Dermis microvascular lymphatic vessel endothelial cell (primary cell): Measurements from ENCODE around the gene DNAH17. TPM values are rescaled to one million over a fixed set of nuclear protein-coding genes. Genes with fewer than 3 reads are reported as not detected.

ENCODE experiments used
- DNase-seq, 2 donors: peaks; one replicate each; pipeline versions ENCODE4 v3.0.0 to v3.0.0-alpha.2; 2010; ENCODE audit warnings: low read depth in 2 of 2
- total RNA-seq: library from RNA; depleted of rRNA; stranded (reverse); fragments of >200 nt; gene quantifications from 2 replicates; pipeline ENCODE4 v1.2.1, GENCODE V29; 2014

DNAH17 gene
- total RNA-seq, 1 donor from 2014 or later, result under 0.01 TPM

DNA sequence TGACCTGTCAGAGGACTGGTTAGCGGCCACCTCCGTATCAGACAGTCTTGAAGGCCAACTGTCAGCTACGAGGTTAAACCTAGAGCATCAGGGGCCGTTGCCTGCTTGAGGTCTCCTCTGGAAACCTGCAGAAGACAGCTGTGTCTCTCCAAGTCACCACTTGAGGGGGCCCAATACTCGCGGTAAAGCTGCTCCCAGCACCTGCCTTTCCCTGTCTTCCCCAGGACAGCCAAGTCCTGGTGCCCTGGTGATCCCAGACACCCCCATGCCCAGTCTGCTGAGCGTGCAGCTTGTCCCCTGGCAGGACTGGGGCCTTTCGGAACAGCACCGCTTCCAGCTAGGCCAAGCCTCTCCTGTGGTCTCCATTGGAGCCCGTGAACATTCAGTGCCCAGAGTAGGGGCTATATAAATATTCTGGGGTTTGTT lies 80.1 kb downstream of the DNAH17 start:
- peak; percentile 70 to 82 for DNase-seq

DNA sequence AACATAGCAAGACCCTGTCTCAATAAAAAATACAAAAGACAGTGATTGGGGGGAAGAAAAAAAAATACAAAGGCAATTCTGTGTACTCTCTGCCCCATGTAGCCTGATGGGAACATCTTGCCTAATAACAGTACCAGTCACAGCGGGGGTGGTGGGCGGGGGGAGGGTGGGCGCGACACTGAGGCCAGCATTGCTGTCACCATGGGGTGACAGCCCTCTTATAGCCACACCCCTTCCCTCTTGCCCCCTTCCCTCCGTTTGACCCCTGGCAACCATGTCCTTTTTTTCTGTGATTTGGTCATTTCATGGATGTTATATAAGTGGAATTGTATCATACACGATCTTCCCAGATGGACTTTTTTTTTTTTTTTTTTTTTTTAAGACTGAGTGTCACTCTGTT lies 80.9 kb downstream of the DNAH17 start:
- no peak for DNase-seq

DNA sequence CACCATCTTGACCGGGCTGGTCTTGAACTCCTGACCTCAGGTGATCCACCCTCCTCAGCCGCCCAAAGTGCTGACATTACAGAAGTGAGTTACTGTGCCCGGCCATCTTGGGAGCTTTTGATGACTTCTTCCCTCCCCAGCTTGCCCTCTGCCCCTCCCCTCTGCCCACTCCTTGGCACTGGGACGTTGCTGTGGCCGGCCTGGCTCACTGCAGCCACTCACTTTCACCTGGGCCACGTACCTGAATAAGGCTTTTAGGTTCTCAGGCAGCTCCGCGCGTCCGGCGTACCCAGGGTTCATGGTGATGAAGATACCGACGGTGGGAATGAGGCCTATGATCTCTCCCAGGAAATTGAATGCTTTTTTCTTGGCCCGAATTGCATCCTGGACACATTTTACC lies 81.6 kb downstream of the DNAH17 start:
- DNase-seq, result no peak

DNA sequence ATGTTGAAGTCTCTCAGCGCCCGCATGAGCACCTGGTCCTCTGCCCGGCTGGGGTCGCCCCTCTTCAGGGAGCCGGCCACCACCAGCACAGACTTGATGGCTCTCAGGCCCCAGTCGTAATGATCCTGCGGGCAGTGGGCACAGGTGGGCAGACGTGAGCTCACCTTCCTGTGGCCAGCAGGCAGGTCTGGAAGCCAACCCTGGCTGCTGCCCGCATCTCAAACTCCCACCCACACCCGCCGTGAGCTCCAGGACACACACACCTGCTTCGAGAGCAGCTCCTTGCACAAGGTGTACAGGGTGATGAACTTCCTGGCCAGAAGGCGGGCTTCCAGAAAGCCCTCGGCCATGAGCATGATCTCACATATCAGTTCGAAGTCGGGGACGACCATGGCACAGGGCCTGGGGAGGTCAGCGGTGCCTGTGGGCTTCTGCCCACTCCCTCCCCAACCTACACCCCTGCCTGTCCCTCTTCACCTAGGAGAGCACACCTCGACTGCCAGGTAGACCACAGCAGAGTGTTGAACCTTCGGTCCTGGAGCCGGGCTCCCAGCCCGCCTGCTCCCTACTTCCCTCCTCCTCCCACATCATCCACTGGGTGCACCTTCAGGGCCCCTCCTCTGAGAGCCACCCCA lies 82.4 kb downstream of the DNAH17 start:
- no peak for DNase-seq

DNA sequence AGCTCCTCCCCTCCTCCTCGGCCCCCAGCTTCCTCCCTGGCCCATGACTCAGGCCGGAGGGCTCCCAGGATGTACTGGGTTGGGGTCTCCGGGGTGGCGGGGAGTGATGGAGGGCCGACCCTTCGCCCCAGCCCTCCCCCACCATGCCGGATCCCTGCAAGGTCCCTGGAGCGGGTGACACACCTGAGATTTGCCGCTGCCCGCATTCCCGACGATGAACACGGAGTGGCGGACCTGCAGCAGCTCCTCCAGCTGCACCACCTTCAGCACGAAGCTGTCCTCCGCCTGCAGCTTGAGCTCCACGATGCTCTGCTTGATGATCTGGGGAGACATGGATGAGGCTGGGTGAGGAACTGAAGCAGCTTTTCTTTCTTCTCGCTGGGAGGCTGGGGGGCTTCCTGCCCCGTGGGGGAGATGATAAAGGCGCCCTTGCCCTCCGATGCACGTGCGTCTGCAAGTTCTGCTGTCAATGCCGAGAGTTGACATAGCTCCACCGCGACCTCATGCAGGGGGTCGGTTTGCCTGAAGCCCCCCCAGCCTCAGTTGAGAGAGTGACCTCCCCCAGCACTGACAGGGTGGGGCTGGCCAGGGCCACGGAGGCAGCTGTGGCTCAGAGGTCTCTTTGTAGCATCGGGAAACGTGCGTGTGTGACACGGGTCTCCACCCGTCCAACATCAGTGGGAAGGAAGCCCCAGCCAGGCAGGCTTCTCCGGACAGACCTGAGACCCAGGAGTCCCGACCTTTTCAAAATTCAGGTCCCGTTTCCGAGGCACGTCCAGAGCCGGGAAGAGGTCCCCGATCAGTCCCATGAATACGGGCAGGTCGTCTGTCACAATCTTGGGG lies 83.1 kb downstream of the DNAH17 start:
- no peak for DNase-seq

DNA sequence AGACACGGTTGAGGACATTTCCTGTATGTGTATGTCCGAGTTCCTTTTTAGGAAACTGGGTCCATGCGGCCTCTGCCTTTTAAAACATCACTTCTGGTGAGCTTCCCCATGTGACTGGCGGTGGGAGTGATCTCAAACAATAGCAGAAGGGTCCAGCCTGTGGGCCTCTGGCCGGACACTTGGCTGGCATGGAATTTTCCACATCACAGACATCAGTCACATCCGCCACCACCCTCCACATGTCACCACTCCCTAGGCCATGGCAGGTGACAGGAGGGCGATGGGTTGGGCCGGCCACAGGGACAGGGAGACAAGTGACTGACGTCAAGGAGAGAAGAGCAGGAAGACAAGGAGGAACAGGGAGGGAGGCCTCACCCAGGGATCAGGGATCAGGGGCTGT lies 83.7 kb downstream of the DNAH17 start:
- DNase-seq, result peak; percentile 29 to 72

DNA sequence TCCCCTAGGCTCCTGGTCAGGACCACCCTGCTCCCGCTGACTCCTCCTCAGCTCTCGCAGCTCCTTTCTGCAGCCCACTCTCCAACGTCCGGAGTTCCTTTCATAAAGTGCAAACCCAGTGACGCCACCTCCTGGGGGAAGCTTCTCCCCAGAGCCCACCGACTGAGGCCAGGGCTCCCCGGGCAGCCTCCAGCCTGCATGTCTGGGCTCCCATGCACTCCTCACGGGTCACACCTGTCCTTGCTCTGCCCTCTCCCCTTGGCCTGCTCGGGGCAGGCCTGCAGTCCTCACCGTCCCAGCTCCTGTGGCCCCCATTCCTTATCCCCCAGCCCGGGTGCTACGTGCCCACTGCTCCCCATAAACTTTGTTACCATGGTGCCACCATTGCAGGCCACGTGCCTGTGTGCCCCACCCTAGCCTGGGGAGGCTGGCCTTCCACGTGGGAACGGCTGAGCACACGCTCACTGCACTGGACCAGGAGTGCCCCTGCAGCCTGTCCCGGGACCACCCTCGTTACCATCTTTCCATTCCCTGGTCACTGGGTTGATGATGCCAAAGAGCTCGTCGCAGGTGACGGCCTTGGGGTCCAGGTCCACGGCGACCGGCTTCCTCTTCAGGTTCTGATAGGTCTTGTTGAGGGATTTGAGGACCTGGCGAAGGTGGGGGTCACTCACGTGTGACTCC lies 84.9 kb downstream of the DNAH17 start:
- no peak for DNase-seq

DNA sequence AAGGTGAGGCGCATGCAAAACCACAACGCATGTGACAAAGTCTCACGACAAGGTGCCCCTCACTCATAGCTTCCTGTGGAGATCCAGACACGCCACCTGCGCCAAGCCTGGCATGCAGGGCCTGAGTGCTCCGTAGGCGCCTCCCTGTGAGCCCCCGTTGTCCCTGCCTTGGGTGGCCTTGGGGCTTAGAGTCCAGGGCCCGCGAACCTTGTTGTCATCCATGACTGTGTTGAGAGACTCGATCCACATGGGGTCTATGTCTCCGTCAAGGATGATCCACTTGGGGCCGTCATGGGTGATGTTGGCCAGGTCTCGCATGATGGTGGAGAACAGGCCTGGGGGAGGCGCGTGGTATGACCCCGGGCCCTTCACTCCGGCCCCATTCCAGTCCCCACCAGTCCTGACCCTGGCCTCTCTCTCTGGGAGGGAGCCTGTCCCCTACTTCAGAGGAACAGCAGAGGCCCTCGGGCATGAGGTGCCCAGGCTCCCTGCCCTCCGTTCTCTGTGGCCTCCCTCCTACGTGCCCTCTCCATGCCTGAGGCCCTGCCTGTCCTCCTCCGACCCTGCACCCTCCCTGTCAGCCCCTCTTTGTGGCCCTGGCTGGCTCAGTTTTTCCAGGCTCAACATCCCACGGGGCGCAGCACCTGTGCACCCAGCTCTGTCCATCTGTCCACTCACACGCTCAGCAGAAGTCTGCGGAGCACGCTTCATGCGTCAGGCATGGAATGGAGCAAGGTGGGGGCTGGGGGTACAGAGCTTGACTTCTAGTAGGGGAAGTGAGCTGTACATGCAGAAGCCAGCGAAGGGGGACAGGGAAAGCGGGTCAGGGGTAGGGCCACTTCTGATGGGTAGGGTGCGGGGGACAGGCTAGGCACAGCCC lies 85.7 kb downstream of the DNAH17 start:
- DNase-seq, result no peak

DNA sequence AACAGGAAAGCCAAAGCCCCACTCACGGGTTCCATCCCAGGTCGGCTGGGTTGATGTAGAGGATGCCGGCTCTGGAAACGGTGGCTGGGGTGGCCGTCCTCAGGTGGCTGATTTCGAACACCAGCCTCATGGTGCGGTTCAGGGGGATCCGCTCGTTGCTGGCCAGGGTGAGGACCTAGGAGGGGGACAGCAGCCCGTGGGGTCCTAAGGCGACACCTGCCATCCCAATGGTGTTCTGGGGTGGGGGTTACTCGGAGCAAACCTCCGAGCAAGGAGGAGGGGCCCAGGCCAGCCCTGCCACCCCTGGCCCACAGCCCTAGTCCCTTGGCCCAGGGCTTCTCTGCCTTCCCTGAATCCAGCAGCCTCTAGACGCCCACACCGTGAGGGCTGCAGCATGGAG lies 86.5 kb downstream of the DNAH17 start:
- no peak for DNase-seq

DNA sequence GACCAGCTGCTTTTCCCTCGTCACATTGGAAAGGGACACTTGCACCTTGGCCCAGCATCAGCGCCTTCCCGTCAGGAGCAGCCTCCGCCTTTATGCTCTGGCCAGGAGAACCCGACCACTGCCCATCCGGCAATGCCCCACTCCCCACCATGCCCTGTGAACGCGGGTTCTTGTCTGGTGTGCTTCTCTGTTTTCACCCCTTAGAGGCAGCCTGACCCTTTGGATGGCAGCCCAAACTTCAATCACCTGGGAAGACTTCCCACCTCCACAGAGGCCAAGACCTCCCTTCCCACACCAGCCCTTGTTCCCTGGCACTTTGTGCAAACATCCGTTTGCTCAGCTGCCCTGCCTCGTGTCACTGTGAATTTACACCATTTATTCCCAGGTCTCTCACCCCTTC lies 87.0 kb downstream of the DNAH17 start:
- no peak for DNase-seq

DNA sequence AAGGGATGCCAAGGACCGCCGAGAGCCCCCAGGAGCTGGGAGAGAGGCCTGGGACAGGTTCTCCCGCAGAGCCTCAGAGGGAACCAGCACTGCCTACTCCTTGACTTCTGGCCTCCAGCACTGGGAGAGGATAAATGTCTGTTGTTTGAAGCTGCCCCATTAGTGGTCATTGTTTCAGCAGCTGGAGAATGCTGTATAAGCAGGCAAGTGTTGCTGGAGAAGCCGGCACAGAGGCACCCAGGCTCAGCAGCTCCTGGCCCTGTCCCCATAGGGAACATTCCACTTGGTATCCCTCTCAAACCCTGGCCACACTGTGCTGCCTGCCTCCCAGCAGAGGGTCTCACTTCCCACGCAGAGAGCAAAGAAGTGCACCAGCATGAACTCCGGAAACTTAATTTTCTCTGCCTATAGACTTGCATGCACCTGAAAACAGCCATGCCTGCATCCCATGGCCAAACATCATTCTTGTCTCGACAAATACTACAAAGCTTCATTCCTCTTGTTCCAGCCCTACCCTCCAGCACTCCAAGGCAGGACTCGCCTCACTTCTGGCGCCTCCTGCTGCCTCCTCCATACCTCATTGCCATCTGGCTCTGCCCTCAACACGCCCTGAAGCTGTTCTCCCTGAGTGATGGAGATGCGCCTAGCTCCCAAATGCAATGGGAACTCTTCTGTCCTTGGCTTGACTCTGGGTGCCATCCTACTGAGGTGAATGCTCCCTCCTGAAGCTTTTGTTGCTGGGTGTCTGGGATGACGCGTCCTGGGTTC lies 88.1 kb downstream of the DNAH17 start:
- no peak for DNase-seq

DNA sequence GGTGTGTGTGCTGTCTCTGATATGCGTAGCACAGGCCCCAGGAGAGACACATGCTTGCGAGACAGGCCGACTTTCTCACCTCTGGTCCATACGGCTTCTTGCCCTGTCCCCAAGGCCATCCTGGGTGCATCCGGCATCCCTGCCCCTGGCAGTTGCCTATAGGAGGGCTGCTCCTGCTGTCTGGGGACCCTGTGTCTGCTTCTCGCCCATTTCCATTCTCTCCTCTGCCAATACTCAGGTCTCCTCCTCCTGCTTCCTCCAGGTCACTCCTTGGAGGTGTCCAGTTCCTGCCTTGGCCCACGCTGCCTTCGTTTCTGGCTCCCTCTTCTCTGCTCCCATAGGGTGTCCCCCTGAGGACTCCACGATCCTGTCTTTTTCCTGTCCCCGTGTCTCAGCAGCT lies 89.0 kb downstream of the DNAH17 start:
- DNase-seq, result no peak

DNA sequence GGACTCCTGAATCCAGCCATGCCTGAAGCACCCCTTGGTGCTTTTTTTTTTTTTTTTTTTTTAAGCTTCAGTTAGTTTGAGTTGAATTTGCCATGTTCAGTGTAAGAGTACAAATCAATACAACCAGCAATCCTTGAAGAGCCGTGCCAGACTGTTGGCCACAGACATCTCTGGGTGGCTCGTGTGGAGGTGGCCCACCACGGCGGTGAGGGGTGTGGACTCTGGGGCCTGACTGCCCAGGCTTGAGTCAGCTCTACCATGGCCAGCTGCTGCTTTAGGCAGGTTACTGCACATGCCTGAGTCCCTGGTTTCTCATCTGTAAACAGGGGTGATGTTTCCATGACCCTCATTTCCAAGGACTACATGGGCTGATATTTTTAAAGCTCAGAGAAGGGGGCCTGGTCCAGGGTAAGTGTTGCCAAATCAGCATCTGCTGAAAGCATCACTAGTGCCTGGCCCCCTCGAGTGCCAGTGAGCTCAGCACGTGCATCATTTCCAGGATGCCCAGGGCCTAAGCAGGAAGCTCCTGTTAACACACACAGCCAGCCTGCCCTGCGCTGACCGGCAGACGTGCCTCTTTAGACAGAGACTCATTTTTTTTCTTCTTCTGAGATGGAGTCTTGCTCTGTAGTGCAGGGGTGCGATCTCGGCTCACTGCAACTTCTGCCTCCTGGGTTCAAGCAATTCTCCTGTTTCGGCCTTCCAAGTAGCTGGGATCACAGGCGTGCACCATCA lies 90.1 kb downstream of the DNAH17 start:
- DNase-seq, result no peak

DNA sequence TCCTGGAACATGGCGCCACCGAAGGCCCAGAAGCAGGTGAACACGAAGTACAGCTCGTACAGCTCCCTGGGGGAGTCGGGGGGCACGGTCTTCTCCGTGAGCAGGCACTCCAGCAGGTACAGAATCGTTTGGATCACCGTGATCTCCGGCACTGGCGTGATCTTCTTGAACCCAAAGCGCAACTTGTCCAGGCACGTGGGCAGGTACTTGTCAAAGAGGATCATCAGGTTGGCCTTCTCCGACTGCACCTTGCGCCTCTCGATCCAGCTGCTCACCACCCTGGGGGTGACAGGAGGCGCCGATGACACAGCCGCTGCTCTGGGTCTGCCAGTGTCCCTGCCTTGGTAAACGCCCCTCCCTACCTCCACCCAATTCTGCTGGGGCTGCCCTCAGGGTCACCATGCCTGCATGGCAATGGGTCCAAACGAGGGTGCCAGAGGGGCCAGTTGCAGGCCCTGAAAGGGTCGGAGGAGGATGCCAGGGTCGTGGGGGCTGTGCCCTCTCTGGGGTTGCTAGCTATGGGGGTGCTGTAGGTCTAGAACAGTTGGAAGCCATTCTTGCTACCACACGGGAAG lies 90.9 kb downstream of the DNAH17 start:
- no peak for DNase-seq

DNA sequence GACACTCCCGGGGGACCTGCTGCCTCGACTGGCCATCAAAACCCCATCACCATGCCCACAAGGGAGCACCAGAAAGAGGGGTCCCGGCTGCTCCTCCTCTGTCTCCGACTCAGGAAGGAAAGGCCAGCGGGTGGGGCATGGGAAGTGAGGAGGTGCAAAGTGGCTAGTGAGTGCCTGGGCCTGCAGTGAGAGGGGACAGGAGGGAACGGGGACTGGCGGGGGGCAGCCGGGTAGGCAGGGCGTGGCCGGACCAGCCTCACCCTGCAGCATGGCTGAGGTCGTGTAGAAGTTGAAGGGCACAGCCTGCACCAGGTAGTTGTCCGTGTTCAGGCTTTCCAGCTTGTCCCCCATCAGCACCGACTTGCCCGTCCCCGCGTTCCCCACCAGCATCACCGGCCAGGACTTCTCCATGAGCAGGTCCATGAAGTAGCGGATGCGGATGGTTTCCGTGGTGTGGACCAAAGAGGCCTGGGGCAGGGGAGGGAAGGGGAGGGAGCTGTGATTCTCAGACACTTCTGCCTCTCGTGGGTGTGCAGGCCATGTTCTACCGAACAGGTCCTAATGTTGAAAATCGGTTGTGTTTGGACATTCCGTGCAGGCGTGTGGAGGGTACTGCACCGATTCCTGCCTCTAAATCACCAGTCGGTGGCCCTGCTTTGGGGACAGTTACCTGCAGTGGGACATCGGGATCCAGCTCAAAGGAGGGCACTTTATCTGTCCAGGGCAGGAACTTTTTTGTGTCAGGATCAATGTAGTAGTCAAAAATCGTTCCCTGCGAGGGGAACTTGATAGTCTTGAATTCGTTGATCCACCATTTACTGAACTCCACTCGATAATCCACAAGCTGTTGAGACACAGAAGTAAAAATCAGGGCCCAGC lies 91.7 kb downstream of the DNAH17 start:
- no peak for DNase-seq

DNA sequence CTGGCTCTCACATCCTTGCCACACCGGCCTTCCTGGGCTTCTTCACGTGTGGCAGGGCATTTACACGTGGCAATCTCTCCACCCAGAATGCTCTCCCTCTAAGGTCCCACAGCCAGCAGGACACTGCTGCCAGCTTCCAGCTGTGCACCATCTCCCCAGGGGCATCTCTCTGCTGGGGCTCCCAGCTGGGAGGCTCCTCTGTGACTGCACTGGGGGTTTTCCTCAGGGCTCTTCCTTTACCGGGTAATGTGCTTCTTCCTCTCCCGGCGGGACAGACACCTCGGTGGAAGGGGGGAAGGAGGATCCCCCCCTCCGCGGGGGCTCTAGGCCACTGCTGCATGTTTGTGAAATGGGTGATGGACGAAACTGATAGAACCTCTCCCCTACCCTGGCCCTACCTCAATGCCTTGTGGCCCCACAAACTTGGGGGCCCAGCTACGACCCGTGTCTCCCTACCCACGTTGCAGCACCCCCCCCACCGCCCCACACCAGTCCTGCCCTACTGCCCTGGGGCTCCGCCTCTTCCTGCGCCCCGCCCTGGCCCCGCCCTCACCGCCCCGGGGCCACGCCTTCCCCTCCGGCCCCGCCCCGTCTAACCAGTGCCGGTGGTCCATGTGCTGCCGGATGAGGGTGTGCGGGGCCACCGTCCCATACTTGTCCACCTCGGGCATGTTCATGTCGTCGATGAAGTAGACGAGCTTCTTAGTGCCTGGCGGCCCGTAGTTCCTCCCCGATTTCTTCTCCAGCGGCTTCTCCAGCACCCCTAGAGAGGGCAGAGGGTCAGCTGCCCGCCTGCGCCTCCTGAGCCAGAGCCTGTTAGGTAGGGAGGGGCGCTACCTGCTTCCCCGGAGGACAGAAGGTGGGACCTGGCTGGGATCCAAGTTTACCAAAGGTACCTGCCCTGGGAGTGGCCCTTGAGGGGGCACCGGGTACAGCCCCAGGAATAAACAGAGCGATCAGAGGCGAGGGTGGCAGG lies 92.6 kb downstream of the DNAH17 start:
- DNase-seq, result no peak

DNA sequence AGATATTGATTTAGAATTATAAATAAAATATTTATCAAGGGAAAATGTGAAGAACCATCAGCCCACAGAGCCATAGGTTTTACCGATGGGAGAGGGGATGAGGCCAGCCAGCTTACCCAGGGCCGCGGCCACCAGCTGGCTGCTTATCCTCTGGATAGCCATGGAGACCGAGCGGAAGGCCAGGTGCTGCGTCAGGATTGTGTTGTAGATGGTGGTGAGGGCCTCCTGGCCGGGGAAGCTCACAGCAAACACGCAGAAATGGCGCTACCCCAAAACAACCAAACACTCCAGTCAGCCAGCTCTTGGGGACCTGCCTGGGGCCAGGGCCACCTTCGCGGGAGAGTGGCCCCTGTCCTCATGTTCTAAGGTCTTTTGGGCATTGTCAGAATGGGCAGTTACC lies 97.8 kb downstream of the DNAH17 start:
- DNase-seq, result no peak
